Measurements from ENCODE around the gene ADPRH.
"Not testable (repeated sequence)": the region's sequence is repeated elsewhere in the genome, so short reads cannot be mapped to it uniquely, and the experiment has no call there.

ADPRH gene

DNA sequence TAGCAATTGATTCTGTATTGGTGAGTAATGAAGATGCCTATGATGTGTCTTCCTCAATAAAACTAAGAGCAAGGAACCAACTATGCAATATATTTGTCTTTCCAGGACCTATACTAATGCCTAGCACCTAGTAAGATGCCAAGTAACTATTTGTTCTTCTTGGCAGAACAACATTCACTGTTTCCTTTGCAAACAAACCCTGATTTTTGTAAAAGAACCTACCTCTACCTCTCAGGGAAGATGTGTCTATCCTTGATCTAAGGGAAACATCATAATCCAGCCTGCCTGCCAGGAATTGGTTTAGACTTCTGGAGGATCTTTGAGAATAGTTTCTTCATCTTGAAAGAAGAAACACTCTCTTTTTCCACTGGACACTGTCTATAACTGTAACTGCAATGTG is 3.8 kb upstream of the ADPRH start:
- no peak for DNase-seq
- no peak for TF ChIP-seq POLR2A (IDR thresholded peaks at IDR 0.05; ENCODE audit: low read length)

DNA sequence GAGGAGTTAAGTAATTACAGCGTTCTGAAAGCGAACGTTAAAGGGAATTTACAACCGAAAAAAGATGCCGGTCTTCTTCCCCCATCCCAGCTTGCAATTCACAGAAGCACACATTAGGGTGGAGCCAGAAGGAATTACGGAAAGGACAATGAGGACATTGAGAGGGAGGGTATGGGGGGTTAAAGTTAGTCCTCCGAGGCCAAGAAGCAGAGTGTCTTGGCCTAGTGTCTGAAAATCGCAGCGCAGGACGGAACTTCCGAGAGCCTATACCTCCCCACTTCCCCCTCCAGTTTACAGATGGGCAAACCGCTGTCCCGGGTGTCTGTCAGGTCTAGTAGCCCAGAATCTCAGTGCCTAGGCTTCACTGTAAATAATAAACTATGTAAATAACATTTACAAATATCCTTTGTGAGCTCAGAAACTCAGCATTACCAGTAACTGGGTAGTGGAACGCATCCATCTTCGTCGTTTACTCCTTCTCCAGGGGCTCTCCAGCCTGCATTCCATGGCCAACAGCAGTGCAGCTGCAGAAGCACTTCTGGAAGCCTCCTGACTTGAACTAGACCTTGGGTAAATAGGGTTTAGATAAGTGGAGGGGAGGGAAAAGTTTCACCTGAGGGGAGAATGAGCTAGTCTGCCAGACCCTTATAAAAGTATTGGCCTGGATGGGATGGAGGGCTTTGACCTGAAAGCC is 922 bp downstream of the ADPRH start:
- peak in 1 of 2 experiments; percentile 39 for DNase-seq
- no peak for TF ChIP-seq POLR2A (IDR thresholded peaks at IDR 0.05; ENCODE audit: low read length)
- no peak for TF ChIP-seq GATA1 (IDR thresholded peaks at IDR 0.05; ENCODE audit: low read depth, low read length)

DNA sequence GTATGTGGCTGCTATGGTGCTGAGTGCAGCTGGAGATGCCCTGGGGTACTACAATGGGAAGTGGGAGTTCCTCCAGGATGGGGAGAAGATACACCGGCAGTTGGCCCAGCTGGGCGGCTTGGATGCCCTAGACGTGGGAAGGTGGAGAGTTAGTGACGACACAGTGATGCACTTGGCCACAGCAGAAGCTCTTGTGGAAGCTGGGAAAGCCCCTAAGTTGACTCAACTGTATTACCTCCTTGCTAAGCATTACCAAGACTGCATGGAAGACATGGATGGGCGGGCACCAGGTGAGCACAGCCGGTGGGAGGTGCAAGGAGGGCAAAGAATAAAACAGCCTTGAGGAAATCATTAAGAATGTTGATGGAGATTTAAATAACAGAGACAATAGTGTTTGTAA is 2.9 kb downstream of the ADPRH start:
- TF ChIP-seq POLR2A (IDR thresholded peaks at IDR 0.05; ENCODE audit: low read length) (no peak), GATA1 (IDR thresholded peaks at IDR 0.05; ENCODE audit: low read depth, low read length) (no peak)
- DNase-seq, result no peak

DNA sequence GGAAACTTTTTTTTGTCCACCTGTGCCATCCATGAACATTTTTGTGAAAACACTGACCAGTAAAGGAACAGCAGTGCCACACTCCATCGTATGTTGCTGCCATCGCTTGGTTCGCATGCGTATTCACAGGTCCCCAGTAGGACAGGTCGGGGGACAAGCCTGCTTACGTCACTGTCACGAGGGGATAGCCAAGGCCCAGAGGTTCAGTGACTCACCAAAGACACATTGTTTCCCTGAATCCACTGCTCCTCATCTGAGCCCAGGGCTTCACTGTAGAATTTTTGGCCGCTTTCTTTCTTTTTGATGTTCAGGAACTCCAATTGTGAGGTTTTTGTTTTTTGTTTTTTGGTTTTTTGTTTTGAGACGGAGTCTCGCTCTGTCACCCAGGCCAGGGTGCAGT is 5.9 kb downstream of the ADPRH start:
- no peak for TF ChIP-seq POLR2A (IDR thresholded peaks at IDR 0.05; ENCODE audit: low read length)
- no peak for TF ChIP-seq GATA1 (IDR thresholded peaks at IDR 0.05; ENCODE audit: low read depth, low read length)
- no peak for DNase-seq

DNA sequence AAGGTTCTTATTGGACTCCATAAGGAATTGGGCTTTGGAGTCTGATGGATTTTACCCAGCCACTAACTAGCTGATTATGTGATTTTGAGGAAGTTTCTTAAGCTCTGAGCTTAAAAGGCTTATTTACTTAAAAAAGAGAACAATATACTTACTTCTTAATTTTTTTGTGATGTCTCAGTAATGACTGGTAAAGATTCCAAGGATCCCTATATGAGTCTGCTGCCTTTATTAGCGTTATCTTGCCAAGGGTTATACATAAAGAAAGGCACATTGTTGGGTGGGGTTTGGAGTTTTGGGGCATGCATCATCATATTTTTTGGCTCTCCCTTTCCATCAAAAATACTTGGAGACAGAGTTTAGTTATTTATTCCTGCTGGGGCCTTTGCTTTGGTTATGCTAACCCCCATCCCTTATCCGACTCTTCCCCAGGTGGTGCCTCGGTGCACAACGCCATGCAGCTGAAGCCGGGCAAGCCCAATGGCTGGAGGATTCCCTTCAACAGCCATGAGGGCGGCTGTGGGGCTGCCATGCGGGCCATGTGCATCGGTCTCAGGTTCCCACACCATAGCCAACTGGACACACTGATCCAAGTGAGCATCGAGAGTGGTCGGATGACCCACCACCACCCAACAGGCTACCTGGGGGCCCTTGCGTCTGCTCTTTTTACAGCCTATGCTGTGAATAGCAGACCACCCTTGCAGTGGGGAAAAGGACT is 6.7 kb downstream of the ADPRH start:
- no peak for DNase-seq
- TF ChIP-seq POLR2A (IDR thresholded peaks at IDR 0.05; ENCODE audit: low read length) (no peak), GATA1 (IDR thresholded peaks at IDR 0.05; ENCODE audit: low read depth, low read length) (no peak)

DNA sequence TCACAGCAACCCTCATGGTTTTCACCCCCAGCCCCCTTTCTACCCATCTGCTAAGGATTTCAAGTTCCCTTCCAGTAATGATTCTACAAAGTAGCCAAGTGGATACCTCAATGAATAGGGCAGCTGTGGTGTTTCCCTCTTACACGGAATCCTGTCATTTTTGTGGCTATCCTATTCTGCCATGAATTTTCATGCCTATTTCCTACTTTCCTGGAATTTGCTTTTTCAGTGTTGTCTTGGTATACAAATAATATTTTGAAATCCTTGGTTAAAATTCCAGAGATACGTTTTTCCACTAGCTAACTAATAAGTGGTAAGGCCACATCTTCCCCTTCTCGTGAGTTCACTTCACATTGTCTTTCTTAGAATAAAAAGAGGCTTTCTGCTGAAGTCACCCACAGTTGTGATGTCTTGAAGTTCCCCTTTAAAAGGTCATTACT is 7.5 kb downstream of the ADPRH start:
- DNase-seq, result no peak
- TF ChIP-seq POLR2A (IDR thresholded peaks at IDR 0.05; ENCODE audit: low read length) (no peak), GATA1 (IDR thresholded peaks at IDR 0.05; ENCODE audit: low read depth, low read length) (no peak)

DNA sequence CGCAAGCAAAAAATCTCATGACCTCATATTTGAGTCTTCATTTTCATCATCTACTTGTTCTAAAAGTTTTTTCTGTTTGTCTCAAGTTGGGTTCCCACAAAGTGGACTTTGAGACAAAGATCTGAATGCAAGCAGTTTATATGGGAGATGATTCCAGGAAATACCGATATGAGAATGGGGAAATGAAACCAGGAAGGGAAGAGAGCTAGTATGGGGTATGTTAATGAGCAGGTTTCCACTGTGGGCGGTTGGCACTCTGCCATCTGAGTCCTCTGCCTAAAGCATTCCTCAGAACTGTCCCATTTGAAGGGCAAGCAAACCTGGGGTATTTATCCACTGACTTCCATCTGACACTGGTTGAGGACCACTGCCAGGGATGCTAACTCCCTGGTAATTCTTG is 8.8 kb downstream of the ADPRH start:
- TF ChIP-seq POLR2A (IDR thresholded peaks at IDR 0.05; ENCODE audit: low read length) (no peak), GATA1 (IDR thresholded peaks at IDR 0.05; ENCODE audit: low read depth, low read length) (no peak)
- no peak for DNase-seq

DNA sequence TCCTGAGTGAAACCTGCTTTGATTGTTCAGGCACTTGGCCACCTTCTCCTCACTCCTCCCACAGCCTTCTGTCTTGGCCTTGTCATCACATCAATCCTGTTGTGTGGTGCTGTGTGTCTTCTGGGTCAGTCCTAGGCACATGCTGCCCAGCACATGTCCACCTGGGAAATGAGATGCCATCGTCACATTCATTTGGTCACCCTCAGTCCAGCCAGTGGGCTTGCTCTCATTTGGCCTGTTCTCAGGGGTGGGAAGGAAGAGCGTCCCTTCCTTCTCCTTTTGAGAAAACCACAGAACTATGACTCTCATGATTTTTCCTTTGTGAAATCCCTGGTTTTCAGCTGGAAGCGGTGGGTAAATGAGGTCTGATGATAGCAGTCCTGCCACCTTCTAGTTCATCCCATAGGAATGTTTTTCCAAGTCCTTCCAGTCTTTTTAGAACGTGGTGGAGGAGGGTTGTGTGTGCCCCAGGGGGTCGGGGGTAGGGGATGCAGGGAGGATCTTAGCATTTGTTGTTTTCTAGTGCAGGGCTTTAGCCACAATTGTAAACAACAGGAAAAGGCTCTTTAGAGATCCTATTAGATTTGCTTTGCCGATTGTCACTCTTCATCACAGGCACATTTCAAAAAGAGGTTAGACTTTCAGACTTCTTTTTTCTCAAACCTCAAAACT is 9.9 kb downstream of the ADPRH start:
- DNase-seq, result no peak
- TF ChIP-seq POLR2A (IDR thresholded peaks at IDR 0.05; ENCODE audit: low read length) (no peak), GATA1 (IDR thresholded peaks at IDR 0.05; ENCODE audit: low read depth, low read length) (no peak)

DNA sequence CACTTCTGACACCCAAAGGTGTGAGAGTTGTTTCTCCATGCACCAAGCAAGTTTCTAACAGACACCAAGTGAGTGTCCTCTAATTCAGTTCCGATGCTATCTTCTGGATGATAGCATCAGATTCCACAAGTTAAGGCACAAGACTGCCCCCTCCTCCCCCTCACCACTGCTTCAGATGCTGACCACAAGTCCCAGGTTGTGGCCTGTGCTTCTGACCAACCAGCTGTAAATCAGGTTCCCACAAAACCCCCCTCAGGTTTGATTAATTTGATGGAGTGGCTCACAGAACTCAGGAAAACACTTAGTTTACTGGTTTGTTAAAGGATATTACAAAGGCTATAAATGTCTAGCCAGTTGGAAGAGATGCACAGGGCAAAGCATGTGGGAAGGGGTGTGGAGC is 11.4 kb downstream of the ADPRH start:
- DNase-seq, result no peak
- TF ChIP-seq POLR2A (IDR thresholded peaks at IDR 0.05; ENCODE audit: low read length), result no peak
- no peak for TF ChIP-seq GATA1 (IDR thresholded peaks at IDR 0.05; ENCODE audit: low read depth, low read length)

DNA sequence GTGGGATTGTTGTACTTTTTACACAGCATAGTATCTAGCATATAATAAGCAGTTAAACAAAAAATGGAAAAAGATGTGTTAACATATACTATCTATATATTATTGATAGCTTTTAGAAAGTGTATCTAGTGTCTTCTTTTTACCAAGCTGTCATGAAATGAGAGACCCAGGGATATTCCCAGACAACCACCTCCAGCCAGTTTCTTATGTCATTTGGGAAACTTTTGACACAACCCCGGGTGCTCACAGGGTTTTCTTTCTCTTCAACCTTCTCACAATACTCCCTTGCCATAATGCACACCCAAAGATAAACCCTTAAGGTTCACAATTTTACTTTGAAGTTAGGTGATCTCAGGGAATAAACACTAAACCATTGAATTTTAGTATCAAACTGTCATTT is 13.6 kb downstream of the ADPRH start:
- TF ChIP-seq GATA1 (IDR thresholded peaks at IDR 0.05; ENCODE audit: low read depth, low read length) (no peak), POLR2A (IDR thresholded peaks at IDR 0.05; ENCODE audit: low read length) (no peak)
- DNase-seq, result no peak

DNA sequence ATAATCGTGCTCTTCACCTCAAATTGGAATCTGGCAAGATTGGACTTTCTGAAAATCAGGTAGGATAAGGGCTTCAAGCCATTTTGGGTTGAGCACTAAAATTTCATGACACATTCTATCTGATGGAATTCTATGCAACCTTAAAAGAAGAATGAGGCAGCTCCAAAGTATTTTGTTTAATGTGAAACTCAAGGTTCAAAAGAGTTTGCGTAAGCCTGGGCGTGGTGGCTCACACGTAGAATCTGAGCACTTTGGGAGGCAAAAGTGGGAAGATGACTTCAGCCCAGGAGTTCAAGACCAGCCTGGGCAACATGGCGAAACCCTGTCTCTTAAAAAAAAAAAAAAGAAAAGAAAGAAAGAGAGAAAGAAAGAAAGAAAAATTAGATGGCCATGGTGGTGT is 14.8 kb downstream of the ADPRH start:
- TF ChIP-seq POLR2A (IDR thresholded peaks at IDR 0.05; ENCODE audit: low read length) (no peak), GATA1 (IDR thresholded peaks at IDR 0.05; ENCODE audit: low read depth, low read length) (no peak)
- DNase-seq, result no peak

DNA sequence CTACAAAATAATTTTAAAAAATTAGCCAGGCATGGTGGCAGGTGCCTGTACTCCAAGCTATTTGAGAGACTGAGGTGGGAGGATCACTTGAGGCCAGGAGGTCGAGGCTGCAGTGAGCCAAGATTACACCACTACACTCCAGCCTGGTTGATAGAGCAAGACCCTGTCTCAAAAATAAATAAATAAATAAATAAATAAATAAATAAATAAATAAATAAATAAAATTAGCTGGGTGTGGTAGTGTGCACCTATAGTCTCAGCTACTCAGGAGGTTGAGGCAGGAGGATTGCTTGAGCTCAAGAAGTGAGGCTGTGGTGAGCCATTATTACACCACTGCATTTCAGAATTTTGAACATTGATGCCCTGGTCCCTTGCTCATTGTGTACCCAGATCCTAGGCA is 15.6 kb downstream of the ADPRH start:
- DNase-seq, result not testable (repeated sequence)

DNA sequence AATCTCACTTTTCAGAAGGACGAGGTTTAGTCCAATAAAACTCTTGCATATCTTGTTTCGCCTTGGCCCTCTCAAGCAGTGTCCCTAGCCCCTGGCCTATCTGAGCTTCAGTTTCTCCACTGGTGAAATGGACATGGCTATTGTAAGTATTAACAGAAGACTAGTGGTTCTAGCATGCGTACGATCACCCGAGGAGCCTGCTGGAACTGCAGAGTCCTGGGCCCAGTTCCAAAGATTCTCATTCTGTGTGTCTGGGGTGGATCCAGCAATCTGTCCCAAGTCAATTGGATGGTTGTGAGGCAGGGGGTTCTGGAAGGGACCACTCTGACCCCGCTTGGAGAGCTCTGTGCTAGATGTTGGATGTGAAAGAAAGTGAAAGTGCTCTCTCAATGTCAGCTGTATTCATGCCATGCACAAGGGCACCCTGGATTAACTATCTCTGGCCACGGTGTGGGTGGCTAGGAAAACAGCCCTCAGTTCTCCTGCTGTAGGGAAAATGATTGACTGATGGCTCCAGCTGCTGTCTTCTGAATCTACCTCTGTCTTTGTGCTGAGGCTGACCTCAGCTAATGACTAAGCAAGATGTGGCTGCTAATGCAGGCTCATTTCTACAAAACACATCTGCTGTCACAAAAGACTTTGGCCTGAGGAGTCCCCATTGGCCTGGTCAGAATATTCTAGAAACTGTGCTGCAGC is 16.5 kb downstream of the ADPRH start:
- peak in 1 of 2 experiments; percentile 8 for DNase-seq
- TF ChIP-seq POLR2A (IDR thresholded peaks at IDR 0.05; ENCODE audit: low read length) (no peak), GATA1 (IDR thresholded peaks at IDR 0.05; ENCODE audit: low read depth, low read length) (no peak)

DNA sequence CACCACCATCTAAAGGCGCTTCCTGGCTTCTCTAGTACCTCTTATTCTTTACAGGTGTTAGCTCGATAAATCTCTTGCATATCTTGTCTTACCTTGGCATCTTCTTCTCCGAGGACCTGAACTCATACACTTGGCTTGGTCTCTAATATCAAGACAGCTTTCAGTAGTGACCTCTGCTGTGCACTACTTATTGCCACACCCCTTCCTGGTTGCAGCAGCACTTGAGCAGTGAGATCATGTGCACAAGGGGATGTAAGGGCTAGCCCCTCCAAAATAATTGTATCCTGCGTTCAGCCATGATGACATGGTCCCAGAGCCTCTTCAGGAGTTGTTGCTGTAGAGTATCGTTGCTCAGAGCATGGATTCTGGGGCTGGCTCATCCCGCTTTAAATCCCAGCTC is 17.1 kb downstream of the ADPRH start:
- TF ChIP-seq GATA1 (IDR thresholded peaks at IDR 0.05; ENCODE audit: low read depth, low read length), result no peak
- TF ChIP-seq POLR2A (IDR thresholded peaks at IDR 0.05; ENCODE audit: low read length), result no peak
- DNase-seq, result no peak
